C4-2B (cell line): Measurements from ENCODE around the gene CFAP251.
"Not testable (repeated sequence)": the region's sequence is repeated elsewhere in the genome, so short reads cannot be mapped to it uniquely, and the experiment has no call there.

Experiments used
- ZFX ChIP-seq: fragments of 450-650 bp; IDR thresholded peaks from 2 replicates; pipeline ENCODE4 v1.6.1; 2017
- TF ChIP-seq, protein P1 (sequence below): fragments of 450-650 bp; conservative IDR thresholded peaks from 2 replicates; pipeline ENCODE4 v1.5.1; 2017; ENCODE audit warnings: mild to moderate bottlenecking

DNA sequence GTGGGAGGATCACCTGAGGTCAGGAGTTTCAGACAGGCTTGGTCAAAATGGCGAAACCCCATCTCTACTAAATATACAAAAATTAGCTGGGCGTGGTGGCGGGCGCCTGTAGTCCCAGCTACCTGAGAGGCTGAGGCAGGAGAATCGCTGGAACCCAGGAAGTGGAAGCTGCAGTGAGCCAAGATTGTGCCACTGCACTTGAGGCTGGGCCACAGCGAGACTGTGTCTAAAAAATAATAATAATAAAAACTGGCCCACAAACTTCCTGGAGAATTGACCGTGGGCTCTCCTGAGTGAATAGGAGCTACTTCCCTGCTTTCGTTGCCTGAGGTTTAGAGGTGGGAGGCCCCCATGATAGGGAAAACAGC lies 42.3 kb upstream of the CFAP251 start:
- TF ChIP-seq, protein P1, sequence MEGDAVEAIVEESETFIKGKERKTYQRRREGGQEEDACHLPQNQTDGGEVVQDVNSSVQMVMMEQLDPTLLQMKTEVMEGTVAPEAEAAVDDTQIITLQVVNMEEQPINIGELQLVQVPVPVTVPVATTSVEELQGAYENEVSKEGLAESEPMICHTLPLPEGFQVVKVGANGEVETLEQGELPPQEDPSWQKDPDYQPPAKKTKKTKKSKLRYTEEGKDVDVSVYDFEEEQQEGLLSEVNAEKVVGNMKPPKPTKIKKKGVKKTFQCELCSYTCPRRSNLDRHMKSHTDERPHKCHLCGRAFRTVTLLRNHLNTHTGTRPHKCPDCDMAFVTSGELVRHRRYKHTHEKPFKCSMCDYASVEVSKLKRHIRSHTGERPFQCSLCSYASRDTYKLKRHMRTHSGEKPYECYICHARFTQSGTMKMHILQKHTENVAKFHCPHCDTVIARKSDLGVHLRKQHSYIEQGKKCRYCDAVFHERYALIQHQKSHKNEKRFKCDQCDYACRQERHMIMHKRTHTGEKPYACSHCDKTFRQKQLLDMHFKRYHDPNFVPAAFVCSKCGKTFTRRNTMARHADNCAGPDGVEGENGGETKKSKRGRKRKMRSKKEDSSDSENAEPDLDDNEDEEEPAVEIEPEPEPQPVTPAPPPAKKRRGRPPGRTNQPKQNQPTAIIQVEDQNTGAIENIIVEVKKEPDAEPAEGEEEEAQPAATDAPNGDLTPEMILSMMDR: not testable (repeated sequence)
- not testable (repeated sequence) for TF ChIP-seq ZFX
